Measurements from ENCODE around the gene AFF2.

The AFF2 gene

DNA sequence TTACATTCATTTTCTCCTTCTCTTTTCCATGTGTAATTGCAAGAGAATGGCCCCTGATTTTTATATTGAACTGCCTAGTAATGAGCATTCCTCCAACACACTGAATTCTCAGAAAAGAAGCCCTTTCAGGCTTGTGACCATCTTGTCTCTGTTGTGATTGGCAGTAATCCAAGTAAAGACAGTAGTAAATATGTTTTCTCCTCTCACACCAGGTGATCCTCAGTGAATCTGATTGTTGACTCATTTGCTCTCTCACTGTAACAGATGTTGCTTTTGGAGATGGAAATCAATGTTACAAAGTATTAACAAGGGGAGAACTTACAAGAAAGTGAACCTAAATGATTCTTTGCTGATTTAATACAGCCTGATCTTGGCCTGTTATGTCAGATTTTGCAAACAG lies 271.0 kb downstream of the AFF2 start:
- DNase-seq, result no peak

DNA sequence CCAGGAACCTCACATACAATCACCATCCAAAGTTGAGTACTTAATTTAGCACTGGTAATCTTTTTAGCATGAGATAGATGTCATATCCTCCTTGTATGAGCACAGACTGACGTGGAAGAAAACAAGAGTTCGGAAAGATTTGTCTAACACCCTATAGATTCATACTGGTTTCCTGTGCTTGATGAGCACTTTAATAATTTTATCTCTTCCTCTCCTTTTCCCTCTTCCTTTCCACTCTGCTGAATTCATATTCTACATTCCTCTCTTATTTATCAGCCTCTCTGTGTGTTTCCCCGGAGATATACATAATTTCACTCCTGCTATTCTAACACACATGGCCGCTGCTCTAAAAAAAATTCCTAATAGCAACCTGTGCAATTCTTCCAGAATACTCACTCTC lies 273.9 kb downstream of the AFF2 start:
- no peak for DNase-seq

DNA sequence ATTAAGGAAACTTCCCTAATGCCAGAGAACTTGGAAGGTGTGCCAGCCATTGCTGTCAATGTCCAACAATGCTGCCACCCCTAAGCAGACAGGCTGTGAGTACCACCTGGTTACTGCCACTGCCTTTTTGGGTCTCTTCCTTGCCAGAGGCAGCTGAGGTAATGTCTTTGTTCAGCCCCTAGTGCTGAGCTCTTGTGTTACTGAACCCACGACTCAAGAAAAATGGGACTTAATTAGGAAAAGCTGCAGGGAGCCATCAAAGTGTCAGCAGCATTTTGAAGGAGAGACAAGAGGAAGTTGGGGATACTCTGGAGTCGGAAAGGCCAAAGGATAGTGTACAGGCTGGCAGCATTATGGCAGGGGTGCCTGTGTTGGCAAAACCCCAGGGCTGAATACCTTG lies 283.7 kb downstream of the AFF2 start:
- no peak for DNase-seq

- DNase-seq, result no peak
Observed at GRCh38 chrX:148784856-148785255, 284.4 kb downstream of the AFF2 start.

- no peak for DNase-seq
Observed at GRCh38 chrX:148785256-148785655, 284.8 kb downstream of the AFF2 start.

GRCh38 chrX:148788449-148788848 lies 288.0 kb downstream of the AFF2 start:
- DNase-seq, result no peak

GRCh38 chrX:148794350-148794749 lies 293.9 kb downstream of the AFF2 start:
- no peak for DNase-seq

GRCh38 chrX:148804579-148805355 lies 304.4 kb downstream of the AFF2 start:
- DNase-seq, result no peak

GRCh38 chrX:148806145-148806870 lies 305.9 kb downstream of the AFF2 start:
- no peak for DNase-seq

DNA sequence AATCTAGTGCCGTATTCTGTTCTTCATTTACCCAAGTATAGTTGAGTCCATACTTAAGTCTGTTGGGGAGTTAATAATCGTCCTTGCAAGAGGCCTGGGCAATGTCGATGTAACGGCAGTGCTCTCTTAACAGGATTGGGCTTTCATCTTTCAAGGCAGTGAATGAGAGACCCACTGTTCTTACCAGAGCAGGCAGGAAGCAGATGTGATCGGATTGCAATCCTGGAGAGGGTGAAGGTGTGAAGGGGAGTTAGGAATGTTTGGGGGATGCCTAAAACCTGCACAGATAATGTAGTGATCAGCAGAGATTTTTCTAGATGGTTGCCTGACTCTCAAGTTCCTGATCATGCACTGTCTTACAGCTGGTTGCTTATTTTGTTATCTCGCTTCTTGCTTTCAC lies 308.4 kb downstream of the AFF2 start:
- no peak for DNase-seq

DNA sequence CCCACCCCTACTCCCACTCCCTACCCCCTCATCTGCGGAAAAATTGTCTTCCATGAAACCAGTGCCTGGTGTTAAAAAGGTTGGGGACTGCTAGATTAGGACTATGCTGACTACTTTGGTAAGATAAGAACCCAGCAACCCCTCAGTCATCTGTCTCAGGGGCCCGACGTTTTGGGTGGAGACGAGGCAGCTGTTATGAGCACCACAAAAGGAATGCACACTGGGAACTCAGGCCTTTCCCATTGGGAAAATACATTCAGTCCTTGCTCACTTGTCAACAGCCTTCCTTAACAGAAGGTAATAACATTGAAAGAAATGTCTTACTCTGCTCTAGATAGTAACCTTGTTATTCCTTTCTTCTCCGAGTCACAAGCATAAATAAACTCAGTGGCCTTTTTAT lies 310.8 kb downstream of the AFF2 start:
- no peak for DNase-seq

DNA sequence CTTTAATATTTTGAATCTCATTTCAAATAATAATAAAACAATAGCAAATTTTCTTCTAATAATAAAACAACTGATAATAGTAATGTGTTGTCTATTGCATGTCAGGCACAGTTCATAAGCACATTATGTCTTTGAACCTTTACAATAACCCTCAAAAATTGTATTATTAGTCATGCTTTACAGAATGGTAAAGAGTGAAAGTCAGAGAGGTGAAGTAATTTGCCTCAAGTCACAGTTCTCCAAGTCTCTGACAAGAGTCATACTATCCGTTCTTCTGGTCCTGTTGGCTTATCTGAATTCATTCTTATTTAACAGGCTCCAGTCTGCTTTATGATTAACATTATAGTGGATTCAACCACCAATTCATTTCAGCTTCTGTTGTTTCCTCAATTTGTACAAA lies 313.0 kb downstream of the AFF2 start:
- no peak for DNase-seq

GRCh38 chrX:148813967-148814366 lies 313.6 kb downstream of the AFF2 start:
- DNase-seq, result no peak

DNA sequence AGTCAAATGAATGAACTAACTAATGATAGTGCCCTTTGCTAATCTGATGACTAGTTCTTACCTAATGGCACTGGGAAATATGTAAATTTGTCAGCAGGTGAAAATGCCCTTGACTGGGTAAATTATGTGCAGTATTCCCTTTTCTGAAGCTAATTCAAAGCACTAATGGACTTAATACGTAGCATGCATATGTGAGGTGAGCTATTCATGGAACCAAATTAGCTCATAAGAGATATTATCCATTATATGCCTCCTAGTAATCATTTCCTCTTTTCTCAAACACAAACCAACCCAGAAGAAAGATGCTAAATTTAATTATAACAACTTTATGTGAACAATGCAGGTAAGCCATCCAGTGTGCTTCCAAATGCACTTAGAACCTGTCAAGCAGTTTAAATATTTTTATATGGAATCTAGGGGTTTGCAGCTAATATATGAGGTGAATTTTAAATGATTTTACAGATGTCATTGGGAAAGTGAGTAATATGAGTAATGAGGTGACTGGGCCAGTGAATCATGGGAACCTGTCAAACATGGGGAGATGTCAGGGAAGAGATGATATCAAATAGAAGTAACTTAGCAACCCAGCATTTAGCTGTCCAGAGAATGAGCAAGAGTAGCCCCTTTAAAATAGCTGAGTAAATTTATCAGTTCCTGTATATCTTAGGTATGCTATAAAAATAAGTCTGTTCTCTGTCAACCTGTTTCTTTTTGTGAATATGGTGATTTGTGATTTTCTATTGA lies 315.0 kb downstream of the AFF2 start:
- DNase-seq, result no peak

GRCh38 chrX:148823986-148824385 lies 323.6 kb downstream of the AFF2 start:
- no peak for DNase-seq

GRCh38 chrX:148825696-148826095 lies 325.3 kb downstream of the AFF2 start:
- DNase-seq, result no peak

- no peak for DNase-seq
Observed at GRCh38 chrX:148836741-148837140, 336.3 kb downstream of the AFF2 start.

DNA sequence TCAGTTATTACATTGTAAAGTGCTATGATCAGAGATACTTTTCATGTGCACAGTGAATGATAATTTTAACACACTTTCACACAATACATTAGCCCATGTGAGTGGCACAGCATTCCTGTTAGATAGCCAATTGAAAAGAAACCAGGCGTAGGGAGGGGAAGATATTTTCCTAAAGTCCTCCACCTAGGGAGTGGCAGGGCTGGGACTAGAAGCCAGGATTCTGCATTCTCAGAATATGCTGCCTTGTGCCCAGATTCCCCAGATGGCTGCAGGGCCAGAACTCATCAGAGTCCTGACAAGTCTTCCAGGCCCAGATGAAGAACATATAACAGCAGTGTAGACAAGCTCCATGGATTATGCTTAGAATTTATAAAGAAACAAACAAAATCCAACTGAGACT lies 350.2 kb downstream of the AFF2 start:
- DNase-seq, result no peak

DNA sequence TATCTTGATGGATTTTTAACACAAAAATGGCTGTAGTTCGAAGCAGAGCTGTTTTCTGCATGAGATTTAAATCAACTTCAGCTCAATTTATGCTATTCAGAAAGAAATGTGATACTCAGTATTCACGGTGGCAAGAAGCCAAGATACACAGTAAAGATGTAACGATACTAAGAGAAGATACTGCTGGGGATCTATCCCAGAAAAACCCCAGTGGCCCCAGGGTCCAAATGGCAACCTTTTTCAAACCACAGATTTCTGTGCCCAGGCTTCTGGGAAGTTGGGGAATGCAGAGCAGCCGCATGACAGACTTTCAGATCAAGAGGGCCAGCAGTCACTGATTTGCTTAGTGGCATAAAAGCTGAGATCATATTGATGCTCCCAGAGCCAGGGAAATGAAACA lies 353.9 kb downstream of the AFF2 start:
- DNase-seq, result no peak

- no peak for DNase-seq
Observed at GRCh38 chrX:148856505-148856904, 356.1 kb downstream of the AFF2 start.

DNA sequence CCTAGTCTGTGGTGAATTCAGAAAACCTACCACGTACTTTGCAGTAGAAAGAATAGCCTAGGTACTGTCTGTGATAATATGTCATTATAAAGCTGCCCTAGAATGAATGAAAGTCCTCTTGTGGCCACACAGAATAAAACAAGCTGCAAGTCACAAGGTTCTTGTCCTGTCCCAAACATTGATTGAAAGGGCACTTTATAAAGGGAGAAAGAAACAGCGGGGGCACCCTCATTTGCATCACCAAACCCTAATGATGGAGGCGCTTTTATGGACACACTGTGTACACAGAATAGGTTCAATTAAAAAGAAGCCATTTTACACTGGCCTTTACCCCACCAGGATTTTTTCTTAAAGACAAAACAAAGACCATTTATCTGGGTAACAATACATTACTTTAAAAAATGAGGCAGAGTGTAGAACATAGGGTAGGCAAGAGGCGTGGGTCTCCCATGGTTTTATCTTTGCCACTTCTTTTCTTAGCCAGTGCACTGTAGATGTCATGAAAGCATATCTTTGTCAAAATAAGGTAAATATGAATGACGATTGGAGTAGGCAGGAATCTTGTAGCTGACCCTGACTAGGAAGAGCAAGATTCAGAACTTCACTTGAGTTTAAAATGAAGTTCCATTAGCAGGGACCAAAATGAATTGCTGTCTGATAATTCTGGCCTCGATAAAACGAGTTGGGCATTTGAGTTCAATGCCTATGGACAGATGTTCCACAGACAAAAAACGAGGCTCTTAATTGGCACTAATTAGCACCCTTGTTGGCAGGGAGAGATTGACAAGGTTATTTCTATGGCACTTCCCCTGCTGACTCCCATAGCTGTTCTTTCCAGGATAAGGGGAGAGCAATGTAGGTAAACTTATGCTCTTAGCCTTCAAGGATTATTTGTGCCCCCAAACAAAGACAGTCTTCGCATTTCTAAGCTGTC lies 365.1 kb downstream of the AFF2 start:
- no peak for DNase-seq

DNA sequence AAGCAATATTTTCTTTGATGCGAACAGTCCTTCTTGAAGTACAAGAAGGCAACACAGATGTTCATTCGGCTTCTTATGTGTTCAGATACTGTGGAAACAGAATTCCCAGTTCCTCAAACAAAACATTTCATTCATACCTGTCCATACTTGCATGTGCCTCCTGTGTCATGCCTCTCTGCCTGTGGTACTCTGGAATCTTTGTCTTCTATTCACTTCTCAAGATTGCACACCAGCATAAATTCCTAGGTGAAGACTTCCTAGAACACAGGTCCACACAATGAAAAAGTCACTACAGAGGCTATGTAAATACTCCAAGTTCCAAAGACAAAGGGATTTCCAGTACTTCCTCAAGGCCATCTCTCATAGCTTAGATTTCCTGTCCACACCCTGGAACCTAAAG lies 367.2 kb downstream of the AFF2 start:
- DNase-seq, result no peak

All from NCI-H1092 (cell line).